GM19455 (cell line): ENCODE results near the gene ZNF860.
"Not testable (repeated sequence)": the region's sequence is repeated elsewhere in the genome, so short reads cannot be mapped to it uniquely, and the experiment has no call there.

Experiments
- ATAC-seq: cut with Tn5 transposase; IDR thresholded peaks from one replicate; pipeline ENCODE4 v1.9.1; 2021; ENCODE audit not compliant: unreplicated experiment

The ZNF860 gene

GRCh38 chr3:31995026-31995425 is 13.5 kb downstream of the ZNF860 start:
- not testable (repeated sequence) for ATAC-seq

- no peak for ATAC-seq
Observed at GRCh38 chr3:31996195-31996594, 14.6 kb downstream of the ZNF860 start.

- no peak for ATAC-seq
Observed at GRCh38 chr3:31997500-31997899, 15.9 kb downstream of the ZNF860 start.

- ATAC-seq = no peak
Observed at GRCh38 chr3:31999907-32000439, 18.4 kb downstream of the ZNF860 start.

- no peak for ATAC-seq
Observed at GRCh38 chr3:32000877-32001276, 19.3 kb downstream of the ZNF860 start.

GRCh38 chr3:32002561-32003368 is 21.2 kb downstream of the ZNF860 start:
- ATAC-seq = no peak

DNA sequence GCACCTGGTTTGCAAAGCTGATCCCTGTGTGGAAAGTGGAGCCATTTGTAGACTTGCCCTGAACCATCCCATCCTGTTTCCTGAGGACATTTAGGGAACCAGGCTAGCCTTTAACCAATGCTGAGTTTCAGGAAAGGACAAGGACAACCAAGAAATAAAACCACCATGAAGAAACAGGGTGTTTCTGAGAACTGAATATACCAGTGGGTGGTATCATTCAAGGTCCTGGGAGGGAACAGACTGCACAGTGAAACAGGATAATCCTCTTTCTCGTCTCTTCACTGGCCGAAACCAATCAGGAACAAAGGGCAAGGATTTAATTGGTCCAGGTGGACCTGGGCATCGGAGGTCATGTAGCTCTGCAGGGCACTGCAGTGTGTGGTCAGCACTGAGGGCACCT is 21.8 kb downstream of the ZNF860 start:
- ATAC-seq = no peak

DNA sequence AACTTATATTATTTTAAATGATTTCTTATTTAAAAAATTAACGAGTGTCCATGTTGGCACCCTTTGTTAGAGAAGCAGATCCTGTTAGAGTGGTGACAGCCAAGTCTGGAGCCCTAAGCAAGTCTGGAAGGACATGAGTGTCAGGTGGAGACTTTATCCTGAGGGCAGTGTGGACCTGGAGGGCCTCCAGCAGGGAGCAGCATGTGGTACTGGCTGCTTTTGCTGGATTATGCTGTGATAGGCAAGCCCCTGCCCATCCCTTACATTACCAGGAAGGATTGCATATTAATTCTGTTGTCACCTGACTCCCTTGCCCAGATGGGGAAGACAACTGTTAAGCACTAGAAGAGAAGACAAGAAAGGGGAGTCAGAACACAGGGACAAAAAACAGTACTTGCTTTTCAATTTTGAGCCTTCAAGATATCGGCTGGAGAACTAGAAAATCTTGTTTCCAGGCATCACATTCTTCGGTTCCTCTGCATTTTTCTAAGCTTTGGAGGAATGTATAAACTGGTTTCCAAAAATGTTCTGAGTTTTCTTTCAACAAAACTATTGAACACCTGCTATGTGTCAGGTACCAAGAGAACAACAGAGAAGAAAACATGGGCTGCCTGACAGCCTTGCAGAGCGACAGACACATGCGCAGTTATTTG is 22.7 kb downstream of the ZNF860 start:
- no peak for ATAC-seq

GRCh38 chr3:32009101-32009500 is 27.6 kb downstream of the ZNF860 start:
- no peak for ATAC-seq

DNA sequence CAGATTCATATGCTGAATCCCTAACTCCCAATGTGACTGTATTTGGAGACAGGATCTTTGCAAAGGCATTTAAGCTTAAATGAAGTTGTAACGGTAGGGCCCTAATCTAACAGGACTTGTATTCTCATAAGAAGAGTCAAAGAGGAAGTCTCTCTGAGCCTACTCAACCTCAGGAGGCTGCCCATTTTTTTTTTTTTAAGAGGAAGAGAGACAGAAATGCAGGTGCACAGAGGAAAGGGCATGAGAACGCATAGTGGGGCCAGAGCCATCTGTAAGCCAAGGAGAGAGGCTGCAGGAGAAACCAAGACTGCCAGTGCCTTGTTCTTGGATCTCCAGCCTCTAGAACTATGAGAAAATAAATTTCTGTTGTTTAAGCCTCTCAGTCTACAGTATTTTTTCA is 28.4 kb downstream of the ZNF860 start:
- no peak for ATAC-seq

DNA sequence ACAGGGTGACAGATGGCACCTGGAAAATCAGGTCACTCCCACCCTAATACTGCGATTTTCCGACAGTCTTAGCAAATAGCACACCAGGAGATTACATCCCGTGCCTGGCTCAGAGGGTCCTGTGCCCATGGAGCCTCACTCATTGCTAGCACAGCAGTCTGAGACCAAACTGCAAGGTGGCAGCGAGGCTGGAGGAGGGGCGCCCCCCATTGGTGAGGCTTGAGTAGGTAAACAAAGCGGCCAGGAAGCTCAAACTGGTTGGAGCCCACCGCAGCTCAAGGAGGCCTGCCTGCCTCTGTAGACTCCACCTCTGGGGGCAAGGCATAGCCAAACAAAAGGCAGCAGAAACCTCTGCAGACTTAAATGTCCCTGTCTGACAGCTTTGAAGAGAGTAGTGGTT is 29.1 kb downstream of the ZNF860 start:
- ATAC-seq = not testable (repeated sequence)

DNA sequence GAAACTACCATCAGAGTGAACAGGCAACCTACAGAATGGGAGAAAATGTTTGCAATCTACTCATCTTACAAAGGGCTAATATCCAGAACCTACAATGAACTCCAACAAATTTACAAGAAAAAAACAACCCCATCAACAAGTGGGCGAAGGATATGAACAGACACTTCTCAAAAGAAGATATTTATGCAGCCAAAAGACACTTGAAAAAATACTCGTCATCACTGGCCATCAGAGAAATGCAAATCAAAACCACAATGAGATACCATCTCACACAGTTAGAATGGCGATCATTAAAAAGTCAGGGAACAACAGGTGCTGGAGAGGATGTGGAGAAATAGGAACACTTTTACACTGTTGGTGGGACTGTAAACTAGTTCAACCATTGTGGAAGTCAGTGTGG is 34.1 kb downstream of the ZNF860 start:
- not testable (repeated sequence) for ATAC-seq

DNA sequence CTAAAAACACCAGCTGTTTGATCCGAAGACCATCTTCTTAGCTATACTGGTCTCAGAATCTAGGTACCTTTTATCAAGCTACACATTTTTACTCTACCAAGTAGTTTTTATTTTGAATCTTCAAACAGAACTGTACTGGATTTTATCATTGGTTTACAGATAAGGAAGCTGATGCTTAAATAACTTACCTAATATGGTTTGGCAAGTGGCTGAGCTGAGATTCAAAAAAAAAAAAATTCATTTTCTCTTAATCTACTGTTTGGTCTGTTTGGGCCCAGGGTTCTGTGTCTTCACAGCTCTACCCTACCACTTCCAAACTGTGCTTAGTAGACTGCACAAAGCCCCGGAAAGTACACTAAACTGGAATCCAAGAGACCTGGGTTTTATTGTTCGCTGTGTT is 35.7 kb downstream of the ZNF860 start:
- no peak for ATAC-seq

GRCh38 chr3:32018757-32019564 is 37.4 kb downstream of the ZNF860 start:
- peak; percentile 63 for ATAC-seq

DNA sequence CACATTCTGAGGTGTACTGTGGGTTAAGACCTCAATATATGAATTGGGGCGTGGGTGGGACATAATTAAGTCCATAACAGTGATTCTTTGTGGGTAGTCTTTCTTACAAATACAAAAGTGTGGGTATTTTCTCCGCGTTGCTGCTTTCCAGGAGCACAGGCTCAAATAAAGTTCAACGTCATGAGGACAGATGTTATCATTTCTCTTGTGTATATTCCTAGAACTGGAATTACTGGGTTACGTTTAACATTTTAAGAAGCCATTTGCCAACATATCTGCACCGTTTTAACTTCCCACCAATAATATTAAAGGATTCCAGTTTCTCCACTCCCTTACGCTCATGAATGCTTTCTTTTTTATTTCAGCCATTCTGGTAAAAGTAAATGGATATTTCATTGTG is 39.6 kb downstream of the ZNF860 start:
- no peak for ATAC-seq

DNA sequence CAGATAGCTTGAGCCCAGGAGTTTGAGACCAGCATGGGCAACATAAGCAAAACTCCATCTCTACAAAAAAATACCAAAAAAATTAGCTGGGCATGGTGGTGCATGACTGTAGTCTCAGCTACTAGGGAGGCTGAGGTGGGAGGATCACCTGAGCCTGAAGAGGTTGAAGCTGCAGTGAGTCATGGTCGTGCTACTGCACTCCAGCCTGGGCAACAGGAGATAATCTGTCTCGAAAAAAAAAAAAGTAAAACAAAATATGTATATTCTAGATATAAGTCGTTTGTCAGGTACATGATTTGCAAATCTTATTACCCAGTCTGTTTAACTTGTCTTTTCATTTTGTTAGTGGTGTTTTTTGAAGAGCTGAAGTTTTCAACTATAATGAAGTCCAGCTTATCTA is 40.2 kb downstream of the ZNF860 start:
- no peak for ATAC-seq

- no peak for ATAC-seq
Observed at GRCh38 chr3:32022947-32023346, 41.4 kb downstream of the ZNF860 start.

- ATAC-seq = no peak
Observed at GRCh38 chr3:32026593-32026992, 45.0 kb downstream of the ZNF860 start.

GRCh38 chr3:32037932-32038267 is 56.4 kb downstream of the ZNF860 start:
- no peak for ATAC-seq

GRCh38 chr3:32041316-32041715 is 59.8 kb downstream of the ZNF860 start:
- ATAC-seq = no peak
